ENCODE measurements around the gene KCNJ9.

Gene KCNJ9

GRCh38 chr1:160086456-160086892, 5.1 kb downstream of the KCNJ9 start:
- no peak overlapping the region for H3K9ac ChIP-seq (ENCODE audit: low read length in 5 of 5)
- H3K4me3 ChIP-seq (ENCODE audit: low read depth in 1 of 5, low read length in 5 of 5): no peak overlapping the region
- peaks cover 22 to 31% (median 27%) of the 10 kb centered on the region in 5 donors for H3K27me3 ChIP-seq (ENCODE audit: control insufficient read depth in 5 of 5, insufficient read depth in 4 of 5, low read length in 5 of 5)
- H3K9me3 ChIP-seq (ENCODE audit: control insufficient read depth in 5 of 5, low read length in 5 of 5): no peaks in the 10 kb centered on the region
- peak overlapping the region; percentile 39 for H3K27ac ChIP-seq (ENCODE audit: low read depth, low read length)
- peaks cover 0 to 12% (median 5%) of the 10 kb centered on the region in 5 donors for H3K4me1 ChIP-seq (ENCODE audit: control insufficient read depth in 5 of 5, insufficient read depth in 5 of 5, low read length in 5 of 5)
- H3K36me3 ChIP-seq (ENCODE audit: control insufficient read depth in 5 of 5, insufficient read depth in 5 of 5, low read length in 5 of 5): peaks cover 4 to 44% (median 30%) of the 10 kb centered on the region in 5 donors

DNA sequence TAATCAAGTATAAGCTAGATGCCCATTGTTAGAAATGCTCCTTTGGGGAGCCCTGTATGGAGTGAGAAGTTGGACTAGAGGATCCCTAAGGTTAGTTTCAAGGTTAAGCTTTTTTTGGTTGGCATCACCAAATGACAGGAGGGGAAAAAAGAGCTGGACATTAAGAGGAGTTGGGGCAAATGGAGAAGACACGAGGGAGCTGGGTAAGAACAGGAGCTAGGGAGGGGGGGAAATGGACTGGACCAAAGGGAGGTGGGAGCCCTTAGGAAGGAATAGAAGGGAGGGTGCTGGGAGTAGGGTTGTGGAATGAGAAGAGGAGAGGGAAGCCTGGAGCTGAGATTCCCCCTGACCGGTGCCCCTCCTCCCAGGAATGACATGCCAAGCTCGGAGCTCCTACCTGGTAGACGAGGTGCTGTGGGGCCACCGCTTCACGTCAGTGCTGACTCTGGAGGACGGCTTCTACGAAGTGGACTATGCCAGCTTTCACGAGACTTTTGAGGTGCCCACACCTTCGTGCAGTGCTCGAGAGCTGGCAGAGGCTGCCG, 5.9 kb downstream of the KCNJ9 start:
- no peak overlapping the region for H3K27ac ChIP-seq (ENCODE audit: low read depth, low read length)
- H3K4me1 ChIP-seq (ENCODE audit: control insufficient read depth in 5 of 5, insufficient read depth in 5 of 5, low read length in 5 of 5): peaks cover 0 to 12% (median 5%) of the 10 kb centered on the region in 5 donors
- peaks cover 4 to 52% (median 37%) of the 10 kb centered on the region in 5 donors for H3K36me3 ChIP-seq (ENCODE audit: control insufficient read depth in 5 of 5, insufficient read depth in 5 of 5, low read length in 5 of 5)
- peaks cover 15 to 24% (median 20%) of the 10 kb centered on the region in 5 donors for H3K27me3 ChIP-seq (ENCODE audit: control insufficient read depth in 5 of 5, insufficient read depth in 4 of 5, low read length in 5 of 5)
- no peak overlapping the region for H3K4me3 ChIP-seq (ENCODE audit: low read depth in 1 of 5, low read length in 5 of 5)
- H3K9me3 ChIP-seq (ENCODE audit: control insufficient read depth in 5 of 5, low read length in 5 of 5): no peaks in the 10 kb centered on the region
- no peak overlapping the region for H3K9ac ChIP-seq (ENCODE audit: low read length in 5 of 5)

- Histone ChIP-seq H3K27ac (ENCODE audit: low read depth, low read length) (no peak overlapping the region), H3K27me3 (ENCODE audit: control insufficient read depth in 5 of 5, insufficient read depth in 4 of 5, low read length in 5 of 5) (no peaks in the 10 kb centered on the region), H3K9ac (ENCODE audit: low read length in 5 of 5) (no peak overlapping the region), H3K9me3 (ENCODE audit: control insufficient read depth in 5 of 5, low read length in 5 of 5) (no peaks in the 10 kb centered on the region), H3K4me3 (ENCODE audit: low read depth in 1 of 5, low read length in 5 of 5) (no peak overlapping the region), H3K36me3 (ENCODE audit: control insufficient read depth in 5 of 5, insufficient read depth in 5 of 5, low read length in 5 of 5) (peaks cover 4 to 79% (median 64%) of the 10 kb centered on the region in 5 donors), H3K4me1 (ENCODE audit: control insufficient read depth in 5 of 5, insufficient read depth in 5 of 5, low read length in 5 of 5) (peaks cover 0 to 2% (median 0%) of the 10 kb centered on the region in 5 donors)
These were observed 8.5 kb downstream of the KCNJ9 start for GRCh38 chr1:160089883-160090282.

DNA sequence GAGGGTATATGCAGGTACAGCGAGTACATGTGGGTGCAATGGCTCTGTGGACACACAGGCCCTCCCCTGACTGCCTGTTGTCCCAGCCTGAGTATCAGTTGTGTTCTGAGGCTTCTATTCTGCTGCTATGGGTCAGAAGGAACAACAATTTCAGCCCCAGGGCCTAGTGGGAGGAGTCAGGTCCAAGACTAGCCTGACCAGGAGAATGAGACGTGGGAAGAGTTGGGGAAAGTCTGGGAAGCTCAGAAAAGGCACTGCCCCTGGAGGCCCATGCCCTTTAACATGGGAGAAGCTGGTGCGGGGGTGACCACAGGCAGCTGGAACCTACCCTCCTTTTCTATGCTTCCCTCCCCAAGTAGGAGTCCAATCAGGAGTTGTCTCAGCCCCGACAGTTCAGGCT, 9.4 kb downstream of the KCNJ9 start:
- H3K4me1 ChIP-seq (ENCODE audit: control insufficient read depth in 5 of 5, insufficient read depth in 5 of 5, low read length in 5 of 5): peaks cover 0 to 3% (median 0%) of the 10 kb centered on the region in 5 donors
- no peaks in the 10 kb centered on the region for H3K27me3 ChIP-seq (ENCODE audit: control insufficient read depth in 5 of 5, insufficient read depth in 4 of 5, low read length in 5 of 5)
- no peak overlapping the region for H3K27ac ChIP-seq (ENCODE audit: low read depth, low read length)
- no peak overlapping the region for H3K9ac ChIP-seq (ENCODE audit: low read length in 5 of 5)
- H3K4me3 ChIP-seq (ENCODE audit: low read depth in 1 of 5, low read length in 5 of 5): no peak overlapping the region
- no peaks in the 10 kb centered on the region for H3K9me3 ChIP-seq (ENCODE audit: control insufficient read depth in 5 of 5, low read length in 5 of 5)
- peaks cover 4 to 83% (median 68%) of the 10 kb centered on the region in 5 donors for H3K36me3 ChIP-seq (ENCODE audit: control insufficient read depth in 5 of 5, insufficient read depth in 5 of 5, low read length in 5 of 5)

DNA sequence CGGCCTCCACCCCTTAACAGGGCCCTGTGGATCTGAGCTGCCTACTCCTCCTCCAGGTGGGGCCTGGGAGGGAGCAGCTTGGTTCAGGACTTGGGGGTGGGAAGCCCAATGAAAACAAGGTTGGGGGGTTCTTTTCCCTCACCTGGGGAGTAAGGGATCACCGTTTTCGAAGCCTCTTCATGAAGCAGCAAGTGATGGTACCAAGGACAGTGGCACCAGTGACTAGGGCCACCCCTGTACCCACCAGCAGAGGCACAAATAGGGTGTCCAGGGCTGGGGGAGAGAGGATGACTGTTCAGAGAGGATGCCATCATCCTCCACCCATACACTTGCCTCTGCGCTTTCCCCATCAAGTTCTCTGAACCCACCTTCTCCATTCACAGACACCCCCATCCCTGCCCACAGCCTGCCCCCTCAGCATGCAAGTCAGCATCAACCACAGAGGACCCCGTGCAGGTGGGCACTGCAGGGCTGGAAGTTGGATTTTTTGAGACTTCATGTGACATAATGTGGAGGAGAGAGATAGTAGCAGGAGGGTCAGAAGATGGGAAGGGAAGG, 10.4 kb downstream of the KCNJ9 start:
- Histone ChIP-seq H3K4me3 (ENCODE audit: low read depth in 1 of 5, low read length in 5 of 5) (no peak overlapping the region), H3K36me3 (ENCODE audit: control insufficient read depth in 5 of 5, insufficient read depth in 5 of 5, low read length in 5 of 5) (peaks cover 3 to 82% (median 68%) of the 10 kb centered on the region in 5 donors)

DNA sequence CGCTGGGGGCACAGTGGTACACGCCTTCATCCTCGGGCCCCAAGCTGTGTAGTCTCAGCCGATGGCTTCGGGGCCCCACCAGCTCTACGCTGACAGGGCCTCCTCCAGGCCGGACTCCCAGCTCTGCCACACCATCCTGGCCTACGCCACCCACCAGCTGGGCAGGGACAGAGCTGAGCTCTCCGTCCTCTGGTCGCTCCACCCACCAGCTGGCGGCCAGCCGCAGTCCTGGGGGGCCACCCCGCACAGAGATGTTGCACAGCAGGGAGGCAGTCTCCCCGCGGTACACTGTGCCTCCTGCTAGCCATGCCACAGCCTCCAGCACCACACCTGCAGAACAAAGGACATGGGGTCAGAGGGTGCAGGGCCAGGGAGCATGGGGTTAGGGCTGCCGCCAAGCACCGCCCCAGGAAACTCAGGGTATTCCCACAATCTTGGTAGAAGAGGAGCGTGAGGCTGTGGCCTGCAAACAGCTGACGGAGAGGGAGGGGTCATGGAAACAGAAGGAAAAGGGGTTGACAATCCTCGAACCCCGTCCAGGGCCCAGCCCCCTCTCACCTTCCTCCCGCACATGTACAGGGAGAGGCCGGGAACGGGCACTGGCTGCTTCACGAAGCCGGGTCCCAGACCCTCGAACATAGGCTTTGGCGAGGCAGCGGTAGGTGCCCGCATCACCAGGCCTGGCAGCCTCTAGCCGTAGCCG, 11.2 kb downstream of the KCNJ9 start:
- Histone ChIP-seq H3K36me3 (ENCODE audit: control insufficient read depth in 5 of 5, insufficient read depth in 5 of 5, low read length in 5 of 5) (peaks cover 0 to 75% (median 66%) of the 10 kb centered on the region in 5 donors), H3K4me1 (ENCODE audit: control insufficient read depth in 5 of 5, insufficient read depth in 5 of 5, low read length in 5 of 5) (peaks cover 10 to 20% (median 16%) of the 10 kb centered on the region in 5 donors), H3K9ac (ENCODE audit: low read length in 5 of 5) (no peak overlapping the region), H3K27ac (ENCODE audit: low read depth, low read length) (no peak overlapping the region), H3K27me3 (ENCODE audit: control insufficient read depth in 5 of 5, insufficient read depth in 4 of 5, low read length in 5 of 5) (no peaks in the 10 kb centered on the region), H3K4me3 (ENCODE audit: low read depth in 1 of 5, low read length in 5 of 5) (no peak overlapping the region), H3K9me3 (ENCODE audit: control insufficient read depth in 5 of 5, low read length in 5 of 5) (no peaks in the 10 kb centered on the region)

More for the DNA sequence above, 10.4 kb downstream of the KCNJ9 start:
- Histone ChIP-seq H3K9me3 (ENCODE audit: control insufficient read depth in 5 of 5, low read length in 5 of 5) (no peaks in the 10 kb centered on the region), H3K4me1 (ENCODE audit: control insufficient read depth in 5 of 5, insufficient read depth in 5 of 5, low read length in 5 of 5) (peaks cover 3 to 13% (median 8%) of the 10 kb centered on the region in 5 donors), H3K27me3 (ENCODE audit: control insufficient read depth in 5 of 5, insufficient read depth in 4 of 5, low read length in 5 of 5) (no peaks in the 10 kb centered on the region), H3K27ac (ENCODE audit: low read depth, low read length) (no peak overlapping the region), H3K9ac (ENCODE audit: low read length in 5 of 5) (no peak overlapping the region)

DNA sequence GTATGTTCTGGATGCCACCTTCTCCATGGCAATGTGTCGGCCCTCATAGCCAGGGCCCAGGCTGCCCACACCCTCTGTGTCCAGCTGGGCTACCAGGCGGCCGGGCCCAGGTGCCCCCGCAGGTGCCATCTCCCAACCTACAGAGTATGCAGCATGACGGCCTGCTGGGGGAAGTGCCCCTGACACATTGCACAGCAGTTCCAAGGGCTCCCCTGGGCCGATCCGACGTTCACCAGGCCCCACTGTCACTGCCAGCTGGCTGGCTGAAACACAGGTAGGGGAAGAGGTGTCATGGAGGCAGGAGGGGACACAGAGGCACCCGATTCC, 11.7 kb downstream of the KCNJ9 start:
- no peak overlapping the region for H3K27ac ChIP-seq (ENCODE audit: low read depth, low read length)

GRCh38 chr1:160093624-160094290, 12.4 kb downstream of the KCNJ9 start:
- Histone ChIP-seq H3K36me3 (ENCODE audit: control insufficient read depth in 5 of 5, insufficient read depth in 5 of 5, low read length in 5 of 5) (peaks cover 0 to 64% (median 55%) of the 10 kb centered on the region in 5 donors), H3K27ac (ENCODE audit: low read depth, low read length) (no peak overlapping the region), H3K4me1 (ENCODE audit: control insufficient read depth in 5 of 5, insufficient read depth in 5 of 5, low read length in 5 of 5) (peaks cover 13 to 27% (median 23%) of the 10 kb centered on the region in 5 donors), H3K27me3 (ENCODE audit: control insufficient read depth in 5 of 5, insufficient read depth in 4 of 5, low read length in 5 of 5) (no peaks in the 10 kb centered on the region), H3K9ac (ENCODE audit: low read length in 5 of 5) (no peak overlapping the region), H3K9me3 (ENCODE audit: control insufficient read depth in 5 of 5, low read length in 5 of 5) (no peaks in the 10 kb centered on the region), H3K4me3 (ENCODE audit: low read depth in 1 of 5, low read length in 5 of 5) (no peak overlapping the region)

More for the DNA sequence above, 11.7 kb downstream of the KCNJ9 start:
- Histone ChIP-seq H3K9ac (ENCODE audit: low read length in 5 of 5) (no peak overlapping the region), H3K4me1 (ENCODE audit: control insufficient read depth in 5 of 5, insufficient read depth in 5 of 5, low read length in 5 of 5) (peaks cover 13 to 25% (median 21%) of the 10 kb centered on the region in 5 donors), H3K36me3 (ENCODE audit: control insufficient read depth in 5 of 5, insufficient read depth in 5 of 5, low read length in 5 of 5) (peaks cover 0 to 70% (median 63%) of the 10 kb centered on the region in 5 donors), H3K27me3 (ENCODE audit: control insufficient read depth in 5 of 5, insufficient read depth in 4 of 5, low read length in 5 of 5) (no peaks in the 10 kb centered on the region), H3K4me3 (ENCODE audit: low read depth in 1 of 5, low read length in 5 of 5) (no peak overlapping the region), H3K9me3 (ENCODE audit: control insufficient read depth in 5 of 5, low read length in 5 of 5) (no peaks in the 10 kb centered on the region)

GRCh38 chr1:160094291-160094625, 12.9 kb downstream of the KCNJ9 start:
- H3K27me3 ChIP-seq (ENCODE audit: control insufficient read depth in 5 of 5, insufficient read depth in 4 of 5, low read length in 5 of 5): no peaks in the 10 kb centered on the region
- no peaks in the 10 kb centered on the region for H3K9me3 ChIP-seq (ENCODE audit: control insufficient read depth in 5 of 5, low read length in 5 of 5)
- H3K36me3 ChIP-seq (ENCODE audit: control insufficient read depth in 5 of 5, insufficient read depth in 5 of 5, low read length in 5 of 5): peaks cover 0 to 59% (median 51%) of the 10 kb centered on the region in 5 donors
- H3K4me3 ChIP-seq (ENCODE audit: low read depth in 1 of 5, low read length in 5 of 5): no peak overlapping the region
- no peak overlapping the region for H3K9ac ChIP-seq (ENCODE audit: low read length in 5 of 5)
- peaks cover 13 to 30% (median 27%) of the 10 kb centered on the region in 5 donors for H3K4me1 ChIP-seq (ENCODE audit: control insufficient read depth in 5 of 5, insufficient read depth in 5 of 5, low read length in 5 of 5)
- H3K27ac ChIP-seq (ENCODE audit: low read depth, low read length): no peak overlapping the region

- H3K9me3 ChIP-seq (ENCODE audit: control insufficient read depth in 5 of 5, low read length in 5 of 5): no peaks in the 10 kb centered on the region
- H3K27me3 ChIP-seq (ENCODE audit: control insufficient read depth in 5 of 5, insufficient read depth in 4 of 5, low read length in 5 of 5): no peaks in the 10 kb centered on the region
- peaks cover 0 to 55% (median 51%) of the 10 kb centered on the region in 5 donors for H3K36me3 ChIP-seq (ENCODE audit: control insufficient read depth in 5 of 5, insufficient read depth in 5 of 5, low read length in 5 of 5)
- H3K4me3 ChIP-seq (ENCODE audit: low read depth in 1 of 5, low read length in 5 of 5): no peak overlapping the region
- peak overlapping the region in 1 of 5 donors; percentile 5 for H3K9ac ChIP-seq (ENCODE audit: low read length in 5 of 5)
- no peak overlapping the region for H3K27ac ChIP-seq (ENCODE audit: low read depth, low read length)
- H3K4me1 ChIP-seq (ENCODE audit: control insufficient read depth in 5 of 5, insufficient read depth in 5 of 5, low read length in 5 of 5): peaks cover 13 to 33% (median 29%) of the 10 kb centered on the region in 5 donors
These were observed 13.5 kb downstream of the KCNJ9 start for GRCh38 chr1:160094806-160095205.

Data from subcutaneous abdominal adipose tissue (tissue), 5 donors.